GM19240 (cell line): ENCODE measurements around the gene WNK4.
"Not testable (repeated sequence)": the region's sequence is repeated elsewhere in the genome, so short reads cannot be mapped to it uniquely, and the experiment has no call there.

Experiments
- DNase-seq: peaks from one replicate; pipeline ENCODE4 v3.0.0; 2011; ENCODE audit warnings: low spot score; ENCODE audit not compliant: insufficient read length

The WNK4 gene

DNA sequence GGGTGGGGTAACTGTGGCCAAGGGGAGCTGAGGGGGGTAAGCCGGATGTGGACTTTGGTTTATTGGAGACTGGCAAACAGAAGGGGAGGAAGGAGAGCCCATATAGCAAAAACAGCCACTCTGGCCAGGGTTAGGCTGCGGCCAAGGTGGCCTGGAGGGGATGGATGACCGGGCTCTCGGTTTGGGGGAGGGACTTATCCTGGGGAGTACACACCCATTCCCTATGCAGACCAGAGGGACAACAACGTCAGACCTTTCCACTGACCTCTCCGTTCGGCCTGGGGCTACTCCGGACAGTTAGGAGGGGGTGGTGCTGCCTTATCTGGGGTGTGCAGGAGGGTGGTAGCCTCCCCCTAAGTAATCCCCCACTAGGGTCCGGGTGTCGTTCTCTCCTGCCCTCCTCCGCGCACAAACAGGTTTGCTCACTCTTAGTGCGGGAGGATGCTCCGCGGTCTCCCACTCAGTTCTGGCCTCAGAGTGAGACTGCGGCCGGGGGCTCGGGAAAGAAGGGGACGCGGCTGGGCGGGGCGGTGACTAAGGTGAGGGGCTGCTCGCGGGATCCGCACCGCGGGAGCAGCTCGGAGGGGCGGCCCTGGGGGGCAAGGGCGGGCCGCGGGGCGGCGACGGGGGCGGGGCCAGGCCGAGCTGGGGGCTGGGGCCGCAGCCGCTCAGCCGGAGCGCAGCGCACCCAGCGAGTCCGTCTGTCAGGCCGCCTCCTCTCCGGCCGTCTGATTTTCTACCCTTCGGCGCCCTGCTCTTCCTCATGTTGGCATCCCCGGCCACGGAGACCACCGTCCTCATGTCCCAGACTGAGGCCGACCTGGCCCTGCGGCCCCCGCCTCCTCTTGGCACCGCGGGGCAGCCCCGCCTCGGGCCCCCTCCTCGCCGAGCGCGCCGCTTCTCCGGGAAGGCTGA is at the start of gene WNK4:
Gene WNK4, plus strand, starts transcription at position 675 of the 915 bp plus-strand sequence. Its CDS starts 89 bp downstream, at position 764.
- DNase-seq, result no peak

DNA sequence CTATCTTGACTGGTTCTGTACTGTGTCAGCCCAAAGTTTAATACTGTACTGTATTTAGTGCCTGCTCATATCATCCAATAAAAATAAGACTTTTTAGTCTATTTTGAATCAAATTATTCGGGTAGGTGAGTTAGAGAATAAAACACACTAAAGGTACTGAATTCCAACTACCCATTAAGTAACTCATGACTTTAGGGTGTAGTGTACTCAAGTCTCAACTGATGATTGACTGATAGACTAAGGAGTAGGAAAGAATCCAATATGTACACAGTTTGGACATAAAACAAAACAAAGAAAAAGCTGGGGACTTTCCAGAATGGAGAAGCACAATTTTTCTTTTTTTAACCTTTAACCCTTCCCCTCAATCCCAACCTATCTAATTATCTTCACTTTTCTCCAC is 39.7 kb upstream of the WNK4 start:
- DNase-seq, result no peak

DNA sequence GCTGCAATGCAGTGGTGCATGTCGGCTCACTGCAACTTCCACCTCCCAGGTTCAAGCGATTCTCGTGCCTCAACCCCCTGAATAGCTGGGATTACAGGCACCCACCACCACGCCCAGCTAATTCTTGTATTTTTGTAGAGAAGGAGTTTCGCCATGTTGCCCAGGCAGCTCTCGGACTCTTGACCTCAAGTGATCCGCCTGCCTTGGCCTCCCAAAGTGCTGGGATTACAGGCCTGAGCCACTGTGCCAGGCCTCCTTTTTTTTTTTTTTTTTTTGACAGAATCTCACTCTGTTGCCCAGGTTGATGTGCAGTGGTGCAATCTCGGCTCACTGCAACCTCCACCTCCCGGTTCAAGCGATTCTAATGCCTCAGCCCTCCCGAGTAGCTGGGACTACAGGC is 37.5 kb upstream of the WNK4 start:
- DNase-seq, result not testable (repeated sequence)

DNA sequence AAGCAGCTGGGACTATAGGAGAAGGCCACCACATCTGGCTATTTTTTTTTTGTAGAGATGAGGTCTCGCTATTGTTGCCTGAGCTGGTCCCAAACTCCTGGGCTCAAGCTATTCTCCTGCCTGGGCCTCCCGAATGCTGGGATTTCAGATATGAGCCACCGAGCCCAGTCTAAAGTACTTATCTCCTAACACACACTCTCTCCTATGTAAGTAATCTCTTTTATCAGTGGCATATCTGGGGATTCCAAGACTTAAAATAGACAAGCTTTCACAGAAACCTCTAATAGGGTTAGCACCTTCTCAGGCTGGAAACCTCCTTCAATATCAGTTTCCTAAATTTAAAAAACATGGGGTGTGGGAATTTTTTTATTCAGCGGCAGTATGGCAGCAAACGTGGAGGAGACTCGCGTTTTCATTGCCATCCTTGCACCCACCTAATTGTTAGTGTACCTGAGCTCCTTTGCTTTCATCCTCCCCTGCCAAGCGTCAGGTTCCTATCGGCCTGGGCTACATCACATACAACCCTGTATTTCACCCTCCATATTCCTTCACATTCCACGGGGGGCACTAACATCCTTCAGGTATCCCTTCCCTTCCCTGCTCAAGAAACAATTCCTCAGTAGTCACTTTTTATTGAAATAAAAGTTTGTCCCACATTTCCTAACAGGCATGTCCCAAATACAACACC is 36.7 kb upstream of the WNK4 start:
- no peak for DNase-seq

DNA sequence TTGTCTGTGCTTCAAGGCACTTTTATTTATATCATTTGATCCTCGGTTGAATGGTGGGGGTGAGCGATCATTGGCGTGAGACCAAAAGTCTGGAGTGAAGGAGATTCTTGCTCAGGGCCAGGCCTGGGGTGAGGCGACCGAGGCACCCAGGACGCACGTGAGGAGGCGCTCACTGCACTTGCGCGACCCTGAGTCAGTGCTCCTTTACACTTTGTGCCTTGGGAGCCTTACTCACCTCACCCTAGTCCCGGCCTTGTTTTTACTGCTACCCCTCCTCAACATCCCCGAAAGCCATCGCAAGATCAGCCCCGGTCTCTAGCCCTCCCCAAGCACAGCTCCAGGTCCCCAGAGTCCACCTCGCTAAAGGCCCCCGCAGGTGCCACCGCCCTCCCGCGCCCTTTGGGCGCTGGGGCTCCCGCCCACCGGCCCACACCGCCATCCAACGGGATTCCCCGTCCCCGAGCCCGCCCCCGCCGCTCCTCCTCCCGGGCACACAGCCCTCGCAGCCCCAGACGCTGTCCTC is 36.1 kb upstream of the WNK4 start:
- peak; percentile 56 for DNase-seq

DNA sequence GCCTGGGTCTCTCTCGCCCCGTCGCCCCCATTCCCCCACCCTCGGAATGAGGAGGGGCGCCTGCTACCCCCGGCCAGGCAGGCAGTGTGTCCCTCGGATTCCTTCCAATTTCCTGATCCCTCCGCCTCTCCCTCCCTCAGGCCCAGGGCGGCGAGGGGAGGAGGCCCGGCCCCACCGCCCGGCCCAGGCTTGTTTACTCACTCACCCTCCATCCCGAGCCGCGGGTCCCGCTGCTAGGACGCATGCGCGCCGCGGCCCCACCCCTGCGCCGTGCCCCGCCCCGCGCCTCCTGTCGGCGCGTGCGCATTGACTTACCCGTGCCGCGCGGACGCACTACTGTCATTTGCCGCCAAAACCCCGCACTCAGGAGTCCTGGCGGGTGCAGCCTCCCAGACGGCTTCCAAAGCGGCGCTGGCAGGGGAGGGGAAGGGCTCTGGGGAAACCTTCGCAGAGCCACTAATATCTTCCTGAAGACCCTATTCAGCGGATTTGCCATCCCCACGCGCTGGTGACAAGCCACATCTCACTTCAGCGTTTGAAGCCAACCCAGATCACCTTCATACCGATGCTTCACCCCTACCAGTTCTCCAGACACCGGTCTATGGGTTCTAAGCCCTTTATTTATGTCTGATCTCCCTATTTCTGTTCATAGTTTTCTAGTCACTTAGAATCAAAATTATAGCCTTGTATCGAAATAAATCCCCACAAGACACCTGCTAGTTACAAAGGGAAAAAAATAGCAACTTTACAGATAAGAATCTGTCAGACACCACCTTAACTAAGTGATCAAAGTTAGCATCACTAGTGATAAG is 35.4 kb upstream of the WNK4 start, which contains the start of gene EZH1:
Gene EZH1, minus strand, starts transcription at position 235 of the 812 bp plus-strand sequence. CDS start 16,099 bp downstream, outside the sequence.
- peak; percentile 98 for DNase-seq

DNA sequence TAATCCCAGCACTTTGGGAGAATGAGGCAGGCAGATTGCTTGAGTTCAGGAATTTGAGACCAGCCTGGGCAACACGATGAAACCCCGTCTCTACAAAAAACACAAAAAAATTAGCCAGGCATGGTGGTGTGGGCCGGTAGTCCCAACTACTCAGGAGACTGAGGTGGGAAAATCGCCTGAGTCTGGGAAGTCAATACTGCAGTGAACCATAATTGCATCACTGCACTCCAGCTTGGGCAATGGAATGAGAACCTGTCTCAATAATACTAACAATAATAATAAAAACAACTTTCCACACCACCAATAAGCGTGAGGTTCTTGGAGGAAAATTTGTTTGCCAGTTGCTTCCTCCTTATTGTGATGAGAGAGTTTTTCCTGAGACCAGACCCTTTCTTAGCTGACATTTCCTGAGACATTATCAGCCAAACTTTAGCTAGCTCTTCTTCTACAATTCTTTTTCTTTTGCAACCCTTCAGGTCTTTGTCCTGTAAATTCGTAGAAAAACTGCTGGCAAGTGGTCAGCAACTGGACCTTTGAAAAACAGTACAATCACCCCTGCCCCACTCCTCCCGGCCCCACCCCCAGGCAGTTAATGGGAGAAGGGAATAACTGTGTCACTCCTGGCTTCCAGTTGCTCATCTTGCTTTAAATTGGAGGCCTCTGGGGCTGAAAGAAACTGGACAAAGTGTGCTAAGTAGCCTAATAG is 32.1 kb upstream of the WNK4 start:
- no peak for DNase-seq

DNA sequence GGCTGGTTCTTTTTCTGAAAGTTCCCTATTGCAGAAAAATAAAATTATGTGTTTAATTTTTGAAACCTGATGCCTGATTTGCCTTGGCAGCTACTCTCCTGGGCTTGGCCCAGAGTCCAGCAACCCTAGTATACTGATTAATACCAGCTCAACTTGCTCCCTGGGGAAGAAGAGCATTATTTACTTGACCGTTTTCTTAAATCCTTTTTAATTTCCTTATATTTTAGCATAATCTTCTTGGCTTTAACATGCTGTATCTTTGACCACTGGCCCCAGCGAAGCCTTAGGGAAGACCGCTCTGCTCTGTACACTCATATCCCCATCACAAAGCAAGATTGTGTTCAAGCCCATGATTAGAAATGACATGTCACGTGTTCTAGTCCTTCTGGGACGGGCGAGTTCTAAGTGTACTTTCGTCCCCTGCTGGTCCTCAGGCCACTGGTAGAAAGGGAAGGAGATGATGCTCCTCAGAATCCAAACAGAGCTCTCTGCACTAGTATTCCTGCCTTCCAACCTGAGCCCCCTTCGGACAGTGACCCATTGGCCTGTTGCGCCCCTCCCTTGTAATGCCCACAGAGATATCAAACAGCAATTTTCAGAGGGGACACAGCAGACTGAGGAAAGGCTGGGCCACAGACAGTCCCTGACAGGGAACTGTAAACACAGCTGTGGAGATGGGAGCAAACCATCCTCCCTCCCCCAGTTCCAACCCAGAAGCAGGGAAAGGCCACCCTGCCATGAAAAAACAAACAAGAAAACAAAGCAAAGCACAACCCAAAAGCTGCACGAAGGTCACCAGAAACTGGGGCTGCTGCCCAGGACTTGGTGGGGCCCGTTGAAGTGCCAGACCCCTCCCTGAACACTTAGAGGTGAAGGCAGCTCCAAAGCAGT is 31.3 kb upstream of the WNK4 start:
- DNase-seq, result no peak

DNA sequence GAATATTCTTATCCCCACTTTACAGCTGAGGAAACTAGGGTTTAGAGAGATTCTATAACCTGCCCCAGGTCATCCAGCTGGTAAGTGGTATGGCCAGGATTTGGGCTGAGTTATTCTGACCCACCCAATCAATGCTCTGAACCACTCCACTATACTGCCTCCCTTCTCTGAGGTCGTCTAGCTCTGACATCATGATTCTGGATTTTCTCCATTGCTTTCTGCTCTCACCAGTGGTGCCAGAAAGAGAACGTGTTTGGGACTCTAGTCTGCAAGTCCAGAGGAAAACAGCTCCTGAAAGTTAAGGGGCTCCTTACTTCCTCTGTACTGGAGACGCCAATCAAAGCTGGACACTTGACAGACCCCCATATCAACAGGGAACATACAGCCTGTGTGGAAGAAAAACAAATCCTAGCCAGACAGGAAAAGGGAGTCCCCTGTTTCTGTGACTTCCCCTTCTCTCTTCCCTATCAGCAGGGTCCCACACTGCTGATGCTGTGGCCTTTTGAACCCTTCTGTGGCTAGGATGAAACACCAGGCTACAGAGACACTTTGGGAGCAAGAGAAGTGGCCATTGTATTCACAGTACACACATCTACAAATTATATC is 29.6 kb upstream of the WNK4 start:
- DNase-seq, result no peak

DNA sequence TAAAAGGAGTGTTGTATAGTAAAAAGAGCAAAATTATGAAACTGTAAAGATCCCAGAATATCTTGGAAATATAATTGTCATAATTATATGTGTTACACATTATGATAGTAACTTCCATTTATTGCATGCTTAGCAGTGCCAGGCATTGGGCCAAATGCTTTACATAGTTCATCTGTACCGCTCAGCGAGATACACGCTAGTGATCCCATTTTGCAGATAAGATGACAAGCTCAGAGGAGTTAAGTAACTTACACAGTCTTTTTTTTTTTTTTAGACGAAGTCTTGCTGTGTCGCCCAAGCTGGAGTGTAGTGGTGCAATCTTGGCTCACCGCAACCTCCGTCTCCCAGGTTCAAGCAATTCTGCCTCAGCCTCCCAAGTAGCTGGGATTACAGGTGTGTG is 28.8 kb upstream of the WNK4 start:
- DNase-seq, result no peak

DNA sequence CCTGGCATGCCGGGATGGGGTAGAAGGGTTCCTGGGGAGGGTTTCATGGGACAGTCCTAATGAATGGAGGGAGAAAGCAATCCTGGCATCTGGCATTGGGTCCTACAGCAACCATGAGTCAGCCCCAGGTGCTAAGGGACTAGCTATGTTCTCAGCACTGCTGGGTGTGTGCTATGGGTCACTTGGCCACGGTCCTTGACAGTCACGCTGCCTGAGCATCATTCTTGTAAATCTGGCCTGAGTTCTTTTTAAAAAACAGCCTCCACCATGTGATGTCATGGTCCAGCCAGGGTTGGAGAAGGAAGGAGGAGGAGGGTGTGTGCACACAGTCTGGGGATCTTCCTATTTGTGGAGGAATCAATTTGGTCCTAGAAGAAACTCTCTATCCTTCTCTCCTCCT is 25.6 kb upstream of the WNK4 start:
- no peak for DNase-seq

DNA sequence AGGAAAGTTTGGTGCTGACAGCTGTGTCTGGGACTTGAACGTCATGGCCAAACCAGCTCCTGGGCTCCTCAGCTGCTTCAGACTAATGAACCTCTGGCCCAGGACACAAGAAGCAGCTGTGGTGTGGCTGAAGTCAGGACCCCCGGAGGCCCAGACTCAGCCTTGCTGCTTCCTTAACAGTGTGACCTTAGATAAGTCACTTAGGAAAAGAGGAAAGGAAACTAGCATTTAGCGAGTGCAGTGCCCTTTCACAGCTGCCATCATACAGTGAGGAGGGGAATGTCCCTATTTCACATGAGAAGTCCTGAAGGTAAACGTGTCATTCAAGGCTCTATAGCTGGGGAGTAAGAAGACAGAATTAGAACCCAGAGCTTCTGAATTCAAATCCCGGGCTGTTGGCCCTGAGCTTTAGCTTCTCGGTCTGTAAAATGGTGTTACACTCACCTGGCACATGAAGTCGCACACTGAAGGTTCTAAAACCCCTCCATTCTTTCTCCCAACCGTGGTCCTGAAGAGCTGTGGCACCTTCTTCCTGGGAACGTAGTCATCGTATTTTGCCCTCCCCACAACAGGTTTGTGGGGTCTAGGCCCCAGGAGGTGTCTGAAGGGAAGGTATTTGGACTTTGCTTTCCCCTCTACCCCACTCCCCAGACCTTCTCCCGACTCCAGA is 20.3 kb upstream of the WNK4 start:
- DNase-seq, result no peak

DNA sequence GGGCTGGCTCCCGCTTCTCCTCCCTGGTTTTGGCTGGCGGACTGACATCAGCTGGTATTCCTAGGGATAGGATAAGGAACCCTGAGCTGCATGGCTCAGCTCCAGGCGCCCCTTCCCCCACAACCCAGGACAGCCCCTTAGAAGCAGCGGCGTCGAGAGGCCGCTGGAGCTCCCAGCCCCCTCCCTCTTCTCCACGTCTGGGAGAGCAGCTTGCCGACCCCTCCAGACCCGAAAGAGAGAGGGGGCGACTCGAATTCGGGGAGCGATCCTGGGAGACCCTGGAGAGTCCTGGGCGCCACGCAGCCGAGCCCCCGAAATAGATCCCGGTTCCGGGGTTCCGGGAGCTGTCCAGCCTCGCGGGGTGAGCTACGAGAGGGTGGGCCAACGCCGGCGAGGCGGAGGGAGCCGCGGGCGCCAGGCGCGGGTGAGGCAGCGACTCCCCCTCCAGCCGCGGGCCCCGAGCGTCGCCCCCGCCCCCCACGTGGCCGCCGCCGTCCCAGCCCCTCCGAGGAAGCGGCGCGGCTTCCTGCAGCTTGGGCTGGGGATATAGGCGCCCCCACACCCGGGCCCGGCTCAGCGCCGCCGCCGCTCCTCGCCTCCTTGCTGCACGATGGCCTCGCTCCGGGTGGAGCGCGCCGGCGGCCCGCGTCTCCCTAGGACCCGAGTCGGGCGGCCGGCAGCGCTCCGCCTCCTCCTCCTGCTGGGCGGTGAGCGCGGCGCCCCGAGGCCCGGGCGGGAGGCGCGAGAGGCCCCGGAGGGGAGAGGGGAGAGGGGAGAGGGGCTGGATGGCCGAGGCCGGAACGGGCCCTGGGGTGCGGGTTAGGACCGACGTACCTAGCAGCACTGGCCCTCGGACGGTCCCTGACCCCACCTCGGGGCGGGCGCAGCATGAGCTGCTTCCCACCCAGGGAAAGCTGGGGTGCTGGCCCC is 19.5 kb upstream of the WNK4 start, which contains the start of gene RAMP2:
Gene RAMP2, plus strand, starts transcription at position 576 of the 930 bp plus-strand sequence. Its CDS starts 35 bp downstream, at position 611.
- DNase-seq, result no peak

DNA sequence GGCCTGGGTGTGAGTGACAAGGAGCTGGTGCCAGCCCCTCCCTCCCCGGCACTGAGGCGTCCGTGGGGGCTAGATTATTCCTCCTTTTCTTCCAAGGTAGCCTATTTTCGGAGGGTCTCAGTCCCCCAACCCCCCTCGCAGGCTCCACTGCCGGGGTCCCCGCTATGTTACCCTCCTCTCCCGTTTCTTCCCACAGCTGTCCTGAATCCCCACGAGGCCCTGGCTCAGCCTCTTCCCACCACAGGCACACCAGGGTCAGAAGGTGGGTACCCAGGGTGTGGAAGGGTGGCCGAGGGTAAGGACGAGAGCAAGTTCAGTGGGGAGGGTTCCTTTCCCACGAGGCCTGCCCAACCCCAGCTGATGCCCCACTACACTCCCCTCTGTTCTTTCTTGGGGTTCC is 18.8 kb upstream of the WNK4 start:
- no peak for DNase-seq

DNA sequence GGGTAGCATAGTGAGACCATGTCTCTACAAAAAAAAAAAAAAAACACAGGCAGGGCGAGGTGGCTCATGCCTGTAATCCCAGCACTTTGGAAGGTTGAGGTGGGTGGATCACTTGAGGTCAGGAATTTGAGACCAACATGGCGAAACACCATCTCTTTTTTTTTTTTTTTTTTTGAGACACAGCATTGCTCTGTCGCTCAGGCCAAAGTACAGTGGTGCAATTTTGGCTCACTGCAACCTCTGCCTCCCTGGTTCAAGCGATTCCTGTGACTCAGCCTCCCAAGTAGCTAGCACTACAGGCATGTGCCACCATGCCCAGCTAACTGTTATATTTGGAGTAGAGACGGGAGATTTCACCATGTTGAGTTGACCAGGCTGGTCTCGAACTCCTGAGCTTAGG is 14.3 kb upstream of the WNK4 start:
- no peak for DNase-seq

DNA sequence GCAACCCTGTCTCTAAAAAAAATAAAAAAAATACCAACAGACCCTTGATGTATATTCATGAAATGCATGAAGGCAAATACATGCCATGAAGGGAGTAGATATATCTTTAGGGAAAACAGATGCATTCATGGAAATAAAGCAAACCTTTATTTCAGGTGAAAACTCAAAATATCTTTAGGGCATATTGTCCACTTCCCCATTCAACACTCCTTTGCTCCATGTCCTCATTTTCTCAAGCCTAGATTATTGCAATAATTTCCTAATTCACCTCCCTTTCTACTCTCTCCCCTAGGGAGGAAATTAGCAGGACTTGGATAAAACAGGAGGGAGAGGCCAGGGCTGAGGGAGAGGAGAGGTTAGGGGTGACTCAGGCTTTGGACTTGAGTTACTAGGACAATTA is 12.9 kb upstream of the WNK4 start:
- DNase-seq, result no peak

DNA sequence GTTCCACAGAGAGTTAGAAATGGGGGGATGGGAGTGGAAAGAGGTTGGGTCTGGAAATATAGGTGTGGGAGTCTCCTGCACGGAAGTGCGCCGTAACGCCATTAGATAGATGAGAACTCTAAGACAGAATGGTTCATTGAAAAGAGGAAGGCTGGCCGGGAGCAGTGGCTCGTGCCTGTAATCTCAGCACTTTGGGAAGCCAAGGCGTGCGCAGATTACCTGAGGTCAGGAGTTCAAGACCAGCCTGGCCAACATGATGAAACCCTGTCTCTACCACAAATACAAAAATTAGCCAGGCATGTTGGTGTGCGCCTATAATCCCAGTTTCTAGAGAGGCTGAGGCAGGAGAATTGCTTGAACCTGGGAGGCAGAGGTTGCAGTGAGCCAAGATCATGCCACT is 12.4 kb upstream of the WNK4 start:
- DNase-seq, result not testable (repeated sequence)

DNA sequence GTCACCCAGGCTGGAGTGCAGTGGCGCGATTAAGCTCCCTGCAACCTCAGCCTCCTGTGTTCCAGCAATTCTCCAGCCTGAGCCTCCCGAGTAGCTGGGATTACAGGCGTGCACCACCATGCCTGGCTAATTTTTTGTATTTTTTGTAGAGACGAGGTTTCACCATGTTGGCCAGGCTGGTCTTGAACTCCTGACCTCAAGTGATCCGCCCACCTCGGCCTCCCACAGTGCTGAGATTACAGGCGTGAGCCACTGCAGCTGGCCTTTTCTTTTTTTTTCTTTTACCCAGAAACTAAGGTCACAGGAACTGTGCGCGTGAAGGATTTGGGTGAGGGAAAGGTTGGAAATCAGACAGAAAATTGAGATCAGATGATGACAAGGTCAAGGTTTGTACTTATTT is 10.4 kb upstream of the WNK4 start:
- not testable (repeated sequence) for DNase-seq
